Left lobe of liver (tissue), 2 donors: ENCODE data around the gene RBM18. TPM values are rescaled to one million over a fixed set of nuclear protein-coding genes. Genes with fewer than 3 reads are reported as not detected.
A peak's percentile ranks its signal among the peaks of the same experiment; 100 is the strongest.

ENCODE experiments used
- ATAC-seq: fragments of 200-7000 bp; cut with Tn5 transposase; one replicate; pipeline ENCODE4 v1.9.1; 2020; ENCODE audit warnings: mild to moderate bottlenecking, moderate library complexity
- DNase-seq: peaks from one replicate; pipeline ENCODE4 v3.0.0-alpha.2; 2020; ENCODE audit warnings: low spot score
- total RNA-seq: library from RNA; stranded (reverse); gene quantifications from one replicate; pipeline ENCODE4 v1.2.1, GENCODE V29; 2021
- donor health status: DM: no; HTN: no; CAD: no; lungs with moderate emphysema.
- donor health status: DM: no; HTN: yes; CAD: no.

The RBM18 gene
- total RNA-seq, 1 donor from 2014 or later = 7.5 TPM

DNA sequence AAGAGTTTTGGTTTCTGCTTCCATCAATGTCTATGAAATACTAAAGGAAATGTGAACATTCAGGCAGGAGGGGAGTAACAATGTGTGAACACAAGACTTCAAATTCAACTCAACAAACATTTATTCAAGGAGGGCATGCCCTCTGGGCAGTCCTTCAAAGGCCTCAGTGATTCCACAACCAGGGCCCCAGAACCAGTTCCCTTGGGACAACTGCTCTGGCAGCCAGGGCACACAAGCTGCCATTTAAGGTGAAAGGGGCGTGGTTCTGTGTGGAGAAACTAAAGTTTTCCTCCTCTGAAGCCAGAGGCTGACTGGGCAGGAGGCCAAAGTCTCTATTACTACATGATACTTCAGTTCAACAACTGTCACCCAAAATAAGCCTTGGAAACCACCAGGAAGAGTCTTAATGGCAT lies 3.2 kb downstream of the RBM18 start:
- ATAC-seq (peak; percentile 48), DNase-seq (peak; percentile 77)

GRCh38 chr9:122258886-122259415 lies 5.7 kb downstream of the RBM18 start:
- ATAC-seq (no peak), DNase-seq (no peak)

DNA sequence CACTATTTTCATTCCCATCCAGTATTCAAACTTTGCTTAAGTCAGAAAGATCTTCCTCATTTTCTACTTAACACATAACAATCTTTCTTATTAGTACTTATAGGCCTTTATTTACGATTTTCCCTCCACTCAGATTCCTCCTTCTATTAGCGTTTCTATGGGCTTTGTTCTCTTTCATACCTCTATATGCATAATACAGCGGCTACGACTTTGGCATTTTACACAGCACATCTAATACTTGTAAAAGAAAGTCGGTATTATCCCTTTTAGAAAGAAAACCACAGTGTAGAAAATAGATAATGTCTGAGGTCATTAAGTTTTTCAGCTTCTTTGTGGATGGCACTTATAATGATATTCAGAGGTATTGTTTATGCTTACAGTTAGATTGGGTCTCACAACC lies 8.4 kb downstream of the RBM18 start:
- DNase-seq (no peak), ATAC-seq (no peak)

GRCh38 chr9:122254761-122255160 lies 9.9 kb downstream of the RBM18 start:
- ATAC-seq (no peak), DNase-seq (no peak)

DNA sequence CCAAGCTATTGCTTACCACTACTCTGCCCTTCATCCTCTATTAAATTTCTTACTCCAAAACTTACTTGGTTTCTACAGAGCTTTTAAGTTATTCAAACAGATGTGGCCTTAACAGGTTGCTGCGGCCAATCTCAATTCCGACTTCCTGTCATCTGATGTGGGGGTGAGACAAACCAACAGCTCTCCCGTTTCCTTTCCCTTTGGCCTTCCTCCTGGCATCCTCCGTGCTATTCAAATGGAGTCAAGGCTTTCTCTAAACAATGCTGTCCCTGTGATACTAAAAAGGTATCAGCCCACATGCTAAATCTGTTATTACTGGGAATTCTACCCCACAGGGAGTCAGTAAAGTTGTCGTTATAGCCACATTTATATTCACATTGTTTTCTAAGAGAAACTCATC lies 11.8 kb downstream of the RBM18 start:
- DNase-seq (no peak), ATAC-seq (no peak)

- ATAC-seq (no peak), DNase-seq (no peak)
These were observed 13.3 kb downstream of the RBM18 start for GRCh38 chr9:122251351-122251750.

GRCh38 chr9:122248448-122248865 lies 16.2 kb downstream of the RBM18 start:
- ATAC-seq (no peak), DNase-seq (no peak)

GRCh38 chr9:122246666-122247065 lies 18.0 kb downstream of the RBM18 start:
- ATAC-seq (no peak), DNase-seq (no peak)

DNA sequence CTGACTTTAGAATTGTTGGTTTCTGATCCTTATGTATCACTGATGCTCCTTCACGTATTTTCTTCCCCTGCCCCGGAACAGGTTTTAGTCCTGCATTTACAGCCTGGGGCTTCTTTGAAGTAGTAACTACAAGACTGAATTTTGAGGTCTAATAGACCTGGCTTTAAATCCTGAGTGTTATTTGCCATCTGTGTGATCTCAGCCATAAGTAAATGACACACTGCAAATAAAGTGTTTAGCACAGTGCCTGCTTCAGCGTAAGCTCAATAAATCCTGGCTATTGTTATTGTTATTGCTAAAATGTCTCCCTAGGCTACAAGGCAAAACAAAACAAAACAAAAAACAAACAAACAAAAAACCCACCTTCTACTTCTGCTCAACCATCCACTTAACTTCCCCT lies 20.3 kb downstream of the RBM18 start:
- DNase-seq = no peak
- ATAC-seq = no peak

GRCh38 chr9:122239722-122240121 lies 24.9 kb downstream of the RBM18 start:
- DNase-seq (no peak), ATAC-seq (no peak)

GRCh38 chr9:122236681-122237080 lies 28.0 kb downstream of the RBM18 start:
- DNase-seq (no peak), ATAC-seq (no peak)

- DNase-seq (no peak), ATAC-seq (no peak)
These were observed 30.5 kb downstream of the RBM18 start for GRCh38 chr9:122234022-122234748.

DNA sequence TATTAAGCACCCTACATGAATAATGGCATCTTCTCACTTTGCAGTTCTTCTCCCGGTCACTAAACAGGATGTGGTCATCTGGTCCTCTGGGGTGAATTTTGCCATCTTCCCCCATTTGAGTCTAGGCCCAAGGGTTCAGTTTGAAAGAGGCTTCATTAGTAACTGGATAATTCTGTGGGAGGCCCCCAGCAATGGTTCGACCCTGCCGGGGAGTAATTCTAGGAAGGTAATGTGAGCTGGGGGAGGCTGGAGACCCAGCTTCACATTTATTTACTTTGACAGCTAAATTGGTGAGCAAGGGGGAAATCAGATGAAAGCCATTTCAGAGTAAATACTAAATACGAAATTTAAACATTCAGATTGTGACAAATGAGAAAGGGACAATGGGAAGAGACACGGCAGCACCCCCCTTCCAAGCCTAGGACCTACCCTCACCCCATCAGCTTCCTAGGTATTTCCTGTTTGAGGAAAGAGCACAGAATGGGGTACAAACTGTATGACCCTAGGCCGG lies 31.8 kb downstream of the RBM18 start:
- ATAC-seq = no peak

GRCh38 chr9:122229485-122229837 lies 35.2 kb downstream of the RBM18 start:
- DNase-seq (no peak), ATAC-seq (no peak)

More for the DNA sequence above, 31.8 kb downstream of the RBM18 start:
- no peak for DNase-seq

DNA sequence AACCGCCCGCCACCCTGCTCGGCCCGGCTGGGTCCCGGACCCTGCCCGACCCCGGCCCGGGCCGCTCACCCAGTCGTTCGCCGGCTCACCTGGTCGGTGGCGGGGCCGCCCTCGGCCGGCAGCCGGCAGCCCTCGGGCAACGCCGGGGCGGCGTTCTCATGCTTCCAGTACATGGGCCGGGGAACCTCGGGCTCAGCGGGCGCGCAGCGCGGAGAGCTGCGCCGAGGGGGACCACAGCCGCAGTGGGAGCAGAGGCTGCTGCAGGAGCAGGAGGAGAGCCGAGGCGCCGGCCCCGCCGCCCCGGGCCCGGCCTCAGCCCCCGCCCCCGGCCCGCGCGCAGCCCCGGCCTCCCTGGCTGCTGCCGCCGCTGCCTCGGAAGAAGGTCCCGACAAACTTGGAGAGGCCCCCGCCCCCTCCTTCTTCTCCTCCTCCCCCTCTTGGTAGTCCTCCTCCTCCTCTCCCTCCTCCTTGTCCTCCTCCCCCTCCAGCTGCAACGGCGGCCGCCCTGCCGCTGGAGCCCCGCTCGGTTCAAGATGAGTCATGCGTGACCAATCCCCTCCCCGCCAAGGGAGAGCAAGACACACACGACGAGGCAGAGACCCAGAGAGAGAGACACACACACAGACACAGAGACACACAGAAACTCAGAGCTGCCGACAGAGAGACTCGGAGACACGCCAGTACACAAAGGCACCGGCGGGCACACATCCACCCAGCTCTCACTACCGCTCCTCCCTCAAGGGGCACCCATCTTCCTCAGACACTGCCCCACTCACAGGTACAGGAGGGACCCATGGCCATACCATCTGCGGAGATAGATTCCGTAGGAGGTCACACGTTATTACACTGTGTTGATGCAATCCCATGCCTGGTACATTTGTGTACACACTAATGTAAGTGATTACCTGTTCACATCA lies 35.8 kb downstream of the RBM18 start, which contains the start of gene LHX6:
Gene LHX6, minus strand, starts transcription at position 390 of the 917 bp plus-strand sequence. Its CDS starts 217 bp downstream, at position 173.
- ATAC-seq (peak; percentile 24), DNase-seq (no peak)

DNA sequence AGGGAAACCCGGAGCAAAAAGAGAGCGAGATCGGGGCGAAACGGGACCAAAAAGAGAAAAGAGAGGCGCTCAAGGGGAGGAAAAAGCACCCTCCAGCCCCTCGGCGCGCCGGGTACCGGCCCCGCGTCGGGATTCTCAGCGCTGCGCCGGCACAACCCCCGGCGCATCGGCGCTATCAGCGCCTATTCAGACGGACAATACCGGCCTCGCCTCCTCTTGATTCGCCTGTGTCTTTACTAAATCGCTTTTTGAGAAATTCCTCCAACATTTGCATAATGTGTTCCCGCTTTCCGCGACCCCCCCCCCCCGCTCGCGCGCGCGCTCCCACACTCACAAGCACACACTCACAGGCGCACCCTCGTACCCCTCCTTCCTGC lies 36.5 kb downstream of the RBM18 start:
- ATAC-seq = no peak

DNA sequence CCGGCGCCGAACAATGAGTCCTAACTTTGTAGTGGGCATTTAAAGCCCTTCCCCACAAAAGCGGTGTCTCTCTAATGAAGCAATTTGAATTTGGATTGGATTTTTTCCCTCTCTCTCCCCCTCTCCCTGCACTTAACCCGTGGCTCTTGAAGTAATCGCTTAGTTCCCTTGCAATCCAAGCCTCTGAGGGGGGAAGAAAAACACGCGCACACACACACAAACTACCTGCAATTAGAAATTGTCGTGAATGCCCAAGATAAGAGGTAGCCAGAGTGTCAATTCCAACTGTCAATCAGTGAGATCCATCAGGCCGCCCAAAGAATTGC lies 37.1 kb downstream of the RBM18 start:
- no peak for ATAC-seq
- no peak for DNase-seq

More for the DNA sequence above, 36.5 kb downstream of the RBM18 start:
- DNase-seq = no peak

DNA sequence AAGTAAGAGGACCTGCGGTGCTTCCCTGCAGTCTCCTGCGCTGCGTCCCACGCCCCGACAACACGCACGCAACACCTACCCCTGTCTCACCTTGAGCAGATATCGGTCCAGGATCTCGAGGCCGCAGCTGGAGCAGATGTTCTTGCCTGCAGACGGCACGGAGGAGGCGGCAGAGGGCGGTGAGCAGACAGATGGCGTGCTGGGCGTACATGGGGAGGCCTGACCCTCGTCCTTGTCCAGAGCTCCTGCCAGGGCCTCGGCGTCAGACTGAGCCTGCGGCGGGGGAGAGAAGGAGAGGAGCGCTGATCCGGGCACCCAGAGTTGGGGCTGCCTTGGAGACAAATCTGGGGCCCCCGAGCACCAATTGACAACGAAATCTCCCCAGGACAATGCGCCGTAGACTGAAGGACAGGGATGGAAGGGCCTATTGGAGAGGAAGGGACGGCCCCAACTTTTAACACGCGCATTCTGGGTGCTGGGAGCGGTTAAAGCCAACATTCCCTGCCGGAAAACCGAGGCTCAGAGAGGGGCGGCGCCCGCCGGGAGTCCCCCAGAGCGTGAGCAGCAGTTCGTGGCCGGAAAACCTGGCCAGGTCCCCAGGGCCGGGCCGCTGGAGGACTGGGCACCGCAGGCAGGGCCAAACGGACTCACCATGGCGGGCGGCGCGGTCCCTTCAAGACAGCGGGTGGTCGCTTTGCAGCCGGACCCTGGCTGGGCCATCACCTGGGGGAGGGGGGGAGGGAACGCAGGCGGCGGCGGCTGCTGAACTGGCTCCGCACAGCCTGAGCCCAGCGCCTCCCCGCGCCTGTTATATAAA lies 37.7 kb downstream of the RBM18 start:
- DNase-seq = no peak
- peak; percentile 12 for ATAC-seq

DNA sequence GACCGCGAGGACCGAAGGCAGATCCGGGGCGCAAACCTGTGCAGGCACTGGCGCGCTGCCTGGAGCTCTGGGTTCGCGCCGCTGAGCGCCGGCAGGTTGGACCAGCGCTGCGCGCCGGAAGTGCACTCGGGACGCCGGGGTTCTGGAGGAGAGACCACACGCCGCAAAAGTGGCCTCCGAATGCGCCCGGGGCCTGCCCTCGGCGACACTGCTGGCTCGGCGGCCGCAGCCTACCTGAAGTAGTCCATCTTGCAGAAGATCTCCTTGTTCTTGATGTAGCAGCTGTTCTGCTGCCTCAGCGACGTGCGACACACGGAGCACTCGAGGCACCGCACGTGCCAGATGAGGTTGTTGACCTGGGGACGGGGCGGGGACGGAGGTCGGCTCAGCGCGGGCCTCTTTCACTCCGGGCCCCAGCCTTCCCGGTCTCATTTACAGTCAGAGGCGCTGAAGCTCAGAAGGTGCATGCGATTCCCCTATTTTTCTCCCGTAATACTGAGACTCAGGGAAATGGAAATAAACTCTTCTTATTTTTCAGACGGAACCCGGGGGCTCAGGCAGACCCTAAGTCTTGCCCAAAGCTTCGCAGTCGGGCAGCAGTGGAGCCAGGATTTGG lies 38.4 kb downstream of the RBM18 start:
- DNase-seq (no peak), ATAC-seq (peak; percentile 14)
